ENCODE measurements around the gene USH1G.
"Not testable (repeated sequence)": the region's sequence is repeated elsewhere in the genome, so short reads cannot be mapped to it uniquely, and the experiment has no call there.

The USH1G gene

DNA sequence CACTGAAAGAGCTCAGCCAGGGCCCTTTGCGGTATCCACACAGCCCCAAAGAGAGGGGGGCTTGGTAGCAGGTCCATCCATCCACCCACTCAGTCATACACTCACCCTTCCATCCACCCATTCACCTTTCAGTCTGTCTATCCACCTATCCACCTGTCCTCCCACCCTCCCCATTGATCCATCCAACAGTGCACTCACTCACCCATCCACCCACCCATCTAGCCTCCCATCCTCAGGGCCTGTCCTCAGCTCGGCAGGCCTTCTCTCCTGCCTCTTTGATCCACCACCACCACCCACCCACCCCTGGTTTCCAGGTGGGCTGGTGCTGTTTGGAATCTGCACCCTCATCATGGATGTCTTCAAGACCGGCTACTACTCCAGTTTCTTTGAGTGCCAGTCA is 2.2 kb upstream of the USH1G start:
- DNase-seq: no peak

DNA sequence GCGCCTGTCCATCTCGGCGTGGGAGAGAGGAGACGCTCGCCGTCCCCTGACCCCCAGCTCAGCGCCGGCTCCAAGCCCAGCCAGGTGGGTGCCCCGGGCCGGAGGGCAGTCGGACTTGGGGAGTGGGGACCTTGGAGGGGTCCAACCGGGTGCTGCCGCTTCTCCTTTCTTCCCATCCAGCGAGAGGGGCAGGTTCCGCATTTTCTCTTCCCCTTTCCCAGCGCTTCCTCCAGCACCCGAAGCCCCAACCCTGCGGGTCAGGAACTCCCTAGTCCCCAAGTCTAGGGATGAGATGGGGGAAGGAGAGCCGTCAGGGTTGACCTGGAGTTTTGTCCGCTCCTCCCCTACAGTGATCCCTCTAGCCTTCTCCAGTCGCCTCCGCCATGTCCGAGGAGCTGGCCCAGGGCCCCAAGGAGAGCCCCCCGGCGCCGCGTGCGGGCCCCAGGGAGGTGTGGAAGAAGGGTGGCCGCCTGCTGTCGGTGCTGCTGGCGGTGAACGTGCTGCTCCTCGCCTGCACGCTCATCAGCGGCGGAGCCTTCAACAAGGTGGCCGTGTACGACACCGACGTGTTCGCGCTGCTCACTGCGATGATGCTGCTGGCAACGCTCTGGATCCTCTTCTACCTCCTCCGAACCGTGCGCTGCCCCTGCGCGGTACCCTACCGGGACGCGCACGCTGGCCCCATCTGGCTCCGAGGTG is 1.3 kb upstream of the USH1G start, which contains the start of gene OTOP2:
OTOP2 (plus strand) TSS at position 24 of the 699 bp plus-strand sequence; CDS start at position 384, 360 bp downstream.
- no peak for DNase-seq

DNA sequence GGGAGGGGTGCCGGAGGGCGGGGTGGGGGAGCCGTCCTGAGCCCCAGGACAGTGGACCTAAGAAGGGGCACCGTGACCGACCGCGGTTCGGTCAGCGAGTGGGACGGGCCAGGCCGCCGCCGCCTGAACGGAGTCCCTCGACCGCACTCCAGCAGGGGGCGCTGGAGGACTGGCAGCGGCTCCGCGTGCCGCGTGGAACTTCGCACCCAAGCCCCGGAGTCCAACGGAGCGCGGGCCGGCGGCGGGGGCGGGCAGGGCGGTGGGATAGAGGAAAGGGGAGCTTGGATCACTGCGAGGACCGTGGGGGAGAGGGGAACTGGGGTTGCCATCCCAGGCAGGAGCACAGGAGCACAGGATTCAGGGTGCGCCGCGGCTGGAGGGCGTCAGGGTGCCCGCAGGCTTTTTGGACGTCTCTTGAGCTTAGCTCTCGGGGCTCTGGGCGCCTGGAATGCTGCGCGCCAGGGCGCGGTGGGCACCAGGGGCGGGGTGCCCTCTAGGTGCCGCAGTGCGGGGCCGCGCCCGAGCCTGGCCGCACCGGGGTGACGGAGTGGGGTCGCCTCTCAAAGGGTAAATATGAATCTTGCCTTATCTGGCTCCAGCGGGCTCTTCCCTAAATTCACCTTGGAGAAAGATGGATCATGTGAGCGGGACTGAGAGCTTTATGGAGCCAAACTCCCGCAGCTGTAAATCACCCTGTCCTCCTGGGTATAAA is 639 bp upstream of the USH1G start:
- peak; percentile 13 to 74 for DNase-seq

DNA sequence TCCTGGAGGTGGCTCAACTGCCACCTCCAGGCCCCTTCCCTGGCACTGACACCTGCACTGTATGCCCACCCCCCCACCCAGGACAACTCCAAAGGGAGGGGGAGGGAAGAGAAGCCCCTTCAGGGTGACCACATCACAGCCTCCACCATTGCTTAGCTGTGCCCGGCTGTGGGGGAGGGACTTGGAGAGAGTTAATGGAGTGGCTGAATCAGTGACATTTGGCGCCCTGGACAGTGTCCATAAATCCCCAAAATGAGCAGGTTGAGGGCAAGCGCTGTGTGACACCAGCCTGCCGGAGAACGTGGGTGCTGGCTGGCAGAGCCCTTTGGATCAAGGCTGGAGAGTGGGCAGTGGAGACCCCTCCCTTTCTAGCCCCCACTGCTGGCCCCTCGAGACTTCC is 883 bp downstream of the USH1G start:
- no peak for DNase-seq

DNA sequence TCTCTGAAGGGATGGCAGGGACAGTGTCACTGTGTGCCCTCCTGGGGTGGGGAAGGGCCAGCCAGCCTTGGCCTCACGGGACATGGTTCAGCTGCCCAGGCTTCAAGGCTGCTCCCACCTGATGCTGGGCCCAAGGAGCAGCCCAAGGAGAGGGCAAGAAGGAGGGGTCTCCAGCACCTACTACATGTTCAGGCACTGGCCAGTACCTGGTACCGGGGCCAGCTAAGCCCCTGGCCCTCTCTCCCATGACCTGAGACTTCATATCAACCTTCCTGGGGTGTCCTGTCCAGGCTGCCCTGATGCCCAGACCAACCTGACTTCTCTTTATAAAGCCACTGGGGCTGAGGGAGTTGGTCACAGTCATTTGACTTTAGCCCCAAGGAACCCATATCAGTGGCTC is 1.3 kb downstream of the USH1G start:
- DNase-seq: no peak

DNA sequence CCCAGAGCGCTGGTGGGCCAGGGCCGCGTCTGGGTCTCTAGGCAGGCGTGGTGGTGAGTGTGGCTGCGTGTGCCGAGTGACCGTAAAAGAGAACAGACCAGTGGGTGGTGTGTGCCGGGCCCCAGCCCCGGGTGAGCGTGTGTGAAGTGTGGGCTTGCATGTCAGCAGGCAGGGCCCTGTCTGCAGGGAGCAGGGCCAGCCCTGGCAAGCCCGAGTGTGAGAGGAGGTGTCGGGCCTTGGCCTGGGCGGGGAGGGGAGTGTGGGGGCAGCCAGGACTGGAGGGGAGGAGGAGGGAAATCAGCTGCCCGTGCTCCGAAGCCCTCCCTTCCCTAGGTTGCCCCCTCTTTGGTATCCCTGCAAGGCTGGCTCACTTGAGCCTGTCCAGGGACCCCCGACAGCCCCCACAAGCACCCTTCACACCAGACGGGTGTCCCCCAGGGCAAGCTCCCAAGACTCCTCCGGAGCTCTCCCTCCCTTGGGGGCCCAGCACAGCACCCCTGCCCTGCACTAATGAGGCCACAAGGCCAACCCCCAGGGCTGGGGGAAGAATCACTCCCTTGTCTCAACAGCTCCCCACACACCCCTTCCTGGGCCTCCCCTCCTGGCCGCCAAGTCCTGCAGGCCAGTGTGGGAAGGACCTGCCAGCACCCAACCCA is 1.9 kb downstream of the USH1G start:
- no peak for DNase-seq

DNA sequence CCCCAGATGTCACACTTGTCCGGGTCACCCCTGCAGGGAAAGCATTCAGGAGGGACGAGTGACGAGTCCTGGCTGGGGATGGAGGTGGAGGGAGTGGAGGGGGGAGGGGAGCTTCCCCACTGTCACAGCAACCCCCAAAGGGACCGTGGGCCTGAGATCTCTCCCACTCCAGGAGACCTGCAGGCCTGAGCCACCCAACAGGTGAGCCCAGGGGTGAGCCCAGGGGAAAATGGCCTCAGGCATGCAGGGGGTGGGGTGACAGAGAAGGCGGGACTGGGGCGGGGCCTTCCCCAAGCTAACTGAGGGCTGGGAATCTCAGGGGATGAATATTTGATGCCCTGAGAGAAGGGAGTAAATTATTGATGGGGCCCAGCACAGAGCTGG is 2.4 kb downstream of the USH1G start:
- DNase-seq: no peak

DNA sequence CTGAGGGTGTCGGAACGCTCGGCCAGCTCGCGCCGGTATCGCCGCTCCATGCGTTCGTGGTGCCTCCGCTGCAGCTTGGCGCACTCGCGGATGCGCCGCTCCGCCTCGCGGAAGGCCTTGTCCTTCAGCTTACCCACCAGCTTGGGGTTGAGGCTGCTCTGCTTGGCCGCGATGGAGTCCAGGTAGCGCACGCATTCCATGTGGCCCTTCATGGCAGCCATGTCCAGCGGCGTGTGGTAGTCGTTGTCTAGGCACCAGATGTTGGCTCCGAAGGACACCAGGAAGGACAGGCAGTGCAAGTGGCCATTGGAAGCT is 2.8 kb downstream of the USH1G start:
- DNase-seq: no peak

DNA sequence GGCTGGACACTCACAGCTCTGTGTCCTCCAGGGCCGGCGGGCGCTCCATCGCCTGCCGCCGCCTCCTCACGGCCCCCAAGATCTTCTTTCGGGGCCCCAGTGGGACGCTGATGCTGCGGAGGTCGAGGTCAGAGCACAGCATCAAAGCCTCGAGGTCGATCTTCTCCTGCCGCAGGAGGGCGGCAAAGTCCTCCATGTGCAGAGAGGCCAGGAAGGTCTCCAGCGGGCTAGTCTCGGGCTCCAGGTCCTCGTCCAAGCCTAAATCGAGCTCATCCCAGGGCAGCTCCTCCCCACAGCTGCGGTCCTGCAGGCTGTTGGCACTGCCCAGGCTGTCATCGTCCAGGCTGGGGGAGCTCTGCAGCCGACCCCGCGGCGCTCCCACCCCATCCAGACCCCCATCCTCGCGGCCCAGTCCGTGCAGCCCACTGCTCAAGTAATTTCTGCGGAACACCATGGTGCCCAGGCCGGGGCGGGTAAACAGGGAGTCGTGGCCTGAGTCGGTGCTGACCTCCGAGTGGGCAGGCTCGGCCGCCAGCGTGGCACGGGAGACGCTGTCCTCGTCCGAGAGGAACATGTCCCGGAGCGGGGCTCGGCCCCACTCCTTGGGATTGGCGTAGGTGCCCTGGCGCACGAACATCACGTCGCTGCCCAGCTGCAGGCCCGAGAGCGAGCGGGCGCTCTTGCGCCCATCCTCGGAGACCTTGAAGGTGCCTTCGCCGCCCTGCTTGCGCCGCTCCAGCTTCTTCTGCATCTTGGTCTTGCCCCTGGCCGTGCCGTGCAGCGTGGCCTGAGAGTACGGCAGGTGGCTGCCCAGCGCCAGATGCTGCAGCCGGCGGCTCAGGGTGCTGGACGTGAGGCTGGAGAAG is 3.4 kb downstream of the USH1G start:
- DNase-seq: no peak

DNA sequence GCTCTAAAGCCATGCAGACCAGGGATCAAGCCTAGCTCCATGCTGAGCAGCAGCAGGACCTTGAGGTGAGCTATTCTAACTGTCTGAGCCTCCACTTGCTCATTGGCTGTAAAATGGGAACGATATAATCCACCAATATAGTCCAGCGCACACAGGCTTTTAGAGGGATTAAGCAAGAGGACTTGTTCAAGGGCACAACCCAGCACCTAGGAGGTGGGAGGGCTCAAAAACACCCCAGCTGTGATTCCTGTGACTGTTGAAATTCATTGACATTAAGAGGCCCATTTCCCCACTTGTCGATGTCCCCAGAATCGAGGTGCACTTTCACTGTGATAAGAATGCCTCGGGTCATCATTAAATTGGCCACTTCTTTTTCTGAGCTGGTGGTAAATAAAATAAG is 4.1 kb downstream of the USH1G start:
- DNase-seq: no peak

DNA sequence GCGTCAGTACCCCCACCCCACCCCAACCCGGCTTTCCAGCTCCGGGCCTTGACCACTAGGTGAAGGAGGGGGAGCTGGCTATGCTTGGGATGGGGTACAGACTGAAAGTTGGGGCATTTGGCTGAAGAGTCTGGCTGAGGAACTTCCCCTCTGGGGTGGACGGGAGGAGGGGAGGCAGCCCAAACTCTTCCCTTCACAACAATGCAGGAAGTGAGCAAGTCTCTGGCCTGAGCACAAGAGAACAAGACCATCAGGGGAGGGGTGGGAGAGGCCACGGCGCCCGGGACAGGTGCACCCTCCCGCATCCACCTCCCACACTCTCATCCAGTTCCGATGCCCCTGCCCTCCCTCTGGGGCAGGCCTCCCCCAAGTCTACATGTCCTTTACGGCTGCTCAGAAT is 5.6 kb downstream of the USH1G start:
- DNase-seq: no peak

DNA sequence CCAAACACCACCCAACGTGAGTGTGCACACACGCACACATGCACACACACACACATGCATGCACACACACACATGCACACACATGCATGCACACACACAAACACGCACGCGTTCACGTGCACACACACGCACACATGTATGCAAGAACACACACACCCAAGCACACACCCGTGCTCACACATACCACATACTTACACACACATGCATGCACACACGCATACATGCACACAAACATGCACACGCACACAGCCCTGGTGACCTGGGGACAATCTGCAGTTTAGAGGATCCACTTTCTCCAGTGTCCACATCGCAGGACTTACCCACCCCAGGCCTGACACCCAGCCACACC is 6.2 kb downstream of the USH1G start:
- no peak for DNase-seq

DNA sequence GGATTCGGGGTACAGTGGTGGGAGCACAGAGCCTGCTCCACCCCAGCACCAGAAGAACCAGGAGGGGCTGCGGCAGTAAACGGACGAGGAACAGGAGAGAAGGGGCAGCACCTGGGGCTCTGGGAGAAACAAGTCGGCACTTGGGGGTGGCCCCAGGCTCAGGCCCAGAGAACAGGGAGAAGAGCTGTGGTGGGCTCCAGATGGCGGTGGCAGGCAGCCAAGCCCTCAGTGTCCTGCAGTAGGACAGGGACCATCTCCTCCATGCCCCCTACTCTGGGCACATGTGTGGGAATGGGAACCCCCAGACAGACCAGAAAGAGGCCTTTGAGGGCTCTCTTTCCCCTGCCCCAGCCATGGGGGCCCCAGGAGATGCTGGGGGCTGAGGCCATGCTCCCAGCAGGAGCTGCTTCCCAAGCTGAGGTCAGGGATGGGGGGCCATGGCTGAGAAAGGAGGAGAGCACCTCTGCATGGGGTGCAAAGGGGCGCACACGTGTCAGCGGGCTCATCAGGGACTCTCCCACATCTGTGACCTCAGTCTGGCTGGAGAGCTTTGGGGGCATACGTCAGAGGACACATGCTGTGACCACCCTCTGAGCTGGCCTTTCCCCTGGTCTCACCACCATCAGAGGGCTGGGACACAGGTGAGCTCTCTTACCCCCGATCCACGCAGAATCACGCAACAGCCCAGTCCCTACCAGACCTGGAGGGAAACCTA is 6.8 kb downstream of the USH1G start:
- no peak for DNase-seq

DNA sequence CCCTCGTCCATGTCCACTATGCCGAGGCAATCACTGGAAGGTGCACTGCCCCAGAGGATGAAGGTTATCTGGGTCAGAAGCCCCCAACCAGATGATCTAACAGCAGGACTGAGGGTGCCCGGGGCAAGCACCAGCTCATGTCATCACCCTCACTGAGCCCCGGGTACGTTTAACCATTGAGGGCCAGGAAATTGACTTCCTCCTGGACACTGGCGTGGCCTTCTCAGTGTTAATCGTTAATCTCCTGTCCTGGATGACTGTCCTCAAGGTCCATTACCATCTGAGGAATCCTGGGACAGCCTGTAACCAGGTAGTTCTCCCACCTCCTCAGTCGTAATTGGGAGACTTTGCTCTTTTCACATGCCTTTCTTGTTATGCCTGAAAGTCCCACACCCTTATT is 11.6 kb downstream of the USH1G start:
- DNase-seq: not testable (repeated sequence)

DNA sequence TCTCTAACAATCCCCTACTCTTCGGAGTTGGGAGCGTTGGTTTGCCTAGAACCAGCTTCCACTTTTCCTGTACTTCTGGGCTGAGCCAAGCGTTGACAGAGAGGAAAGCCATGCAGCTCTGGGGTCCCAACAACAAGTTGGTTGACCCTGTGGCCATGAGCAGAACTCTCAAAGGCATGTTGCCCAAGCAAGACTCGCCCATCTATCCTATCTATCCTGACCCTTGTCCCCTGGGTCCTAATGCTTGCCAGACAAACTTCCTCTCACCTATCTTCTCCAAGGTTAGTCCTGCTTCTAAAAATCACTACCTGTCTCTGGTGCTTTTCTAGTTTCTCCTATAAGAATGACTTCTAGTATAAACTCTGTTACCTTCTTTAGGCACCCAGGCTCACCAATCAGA is 14.0 kb downstream of the USH1G start:
- DNase-seq: not testable (repeated sequence)

DNA sequence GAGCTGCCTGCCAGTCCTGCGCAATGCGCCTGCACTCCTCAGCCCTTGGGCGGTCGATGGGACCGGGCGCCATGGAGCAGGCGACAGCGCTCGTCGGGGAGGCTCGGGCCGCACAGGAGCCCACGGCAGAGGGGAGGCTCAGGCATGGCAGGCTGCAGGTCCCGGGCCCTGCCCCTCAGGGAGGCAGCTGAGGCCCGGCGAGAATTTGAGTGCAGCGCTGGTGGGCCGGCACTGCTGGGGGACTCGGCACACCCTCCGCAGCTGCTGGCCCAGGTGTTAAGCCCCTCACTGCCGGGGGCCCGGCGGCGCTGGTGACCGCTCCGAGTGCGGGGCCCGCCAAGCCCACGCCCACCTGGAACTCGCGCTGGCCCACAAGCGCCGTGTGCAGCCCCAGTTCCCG is 16.0 kb downstream of the USH1G start:
- no peak for DNase-seq

DNA sequence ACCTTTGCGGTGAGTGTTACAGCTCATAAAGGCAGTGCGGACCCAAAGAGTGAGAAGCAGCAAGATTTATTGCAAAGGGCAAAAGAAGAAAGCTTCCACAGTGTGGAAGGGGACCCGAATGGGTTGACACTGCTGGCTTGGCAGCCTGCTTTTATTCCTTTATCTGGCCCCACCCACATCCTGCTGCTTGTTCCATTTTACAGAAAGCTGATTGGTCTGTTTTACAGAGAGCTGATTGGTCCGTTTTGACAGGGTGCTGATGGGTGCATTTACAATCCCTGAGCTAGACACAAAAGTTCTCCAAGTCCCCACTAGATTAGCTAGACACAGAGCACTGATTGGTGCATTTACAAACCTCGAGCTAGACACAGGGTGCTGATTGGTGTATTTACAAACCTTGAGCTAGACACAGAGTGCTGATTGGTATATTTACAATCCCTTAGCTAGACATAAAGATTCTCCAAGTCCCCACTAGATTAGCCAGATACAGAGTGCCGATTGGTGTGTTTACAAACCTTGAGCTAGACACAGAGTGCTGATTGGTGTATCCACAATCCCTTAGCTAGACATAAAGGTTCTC is 16.8 kb downstream of the USH1G start:
- DNase-seq: not testable (repeated sequence)

DNA sequence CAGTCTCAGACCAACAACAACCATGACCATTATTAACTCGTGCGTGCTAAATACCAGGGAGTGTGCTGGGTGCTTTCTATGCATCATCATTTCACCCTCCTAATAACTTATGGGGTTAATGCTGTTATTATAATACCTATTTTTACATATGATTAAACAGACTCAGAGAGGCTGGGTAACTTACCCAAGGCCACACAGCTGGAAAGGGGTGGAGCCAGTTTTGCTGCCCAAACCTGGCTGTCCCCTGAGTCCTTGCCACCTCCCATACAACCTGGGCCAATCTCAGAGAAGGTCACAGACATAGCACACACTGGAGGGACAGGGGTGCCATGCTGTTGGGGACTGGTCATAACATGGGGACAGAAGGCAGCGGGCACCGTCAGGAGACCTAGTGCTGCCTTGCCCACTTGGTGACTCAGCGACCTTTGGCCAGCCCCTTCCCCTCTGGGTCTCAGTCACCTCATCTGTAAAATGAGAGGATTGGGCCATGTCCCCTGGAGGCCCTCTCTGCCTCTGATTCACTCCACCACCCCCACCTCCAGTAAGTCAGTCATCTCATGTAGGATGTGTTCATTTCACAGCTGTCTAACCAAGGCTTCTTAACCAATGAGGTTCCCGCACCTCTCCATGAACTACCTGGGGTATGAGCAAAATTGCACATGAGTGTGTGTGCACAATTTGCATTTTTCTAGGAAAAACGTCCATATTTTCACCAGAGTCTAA is 18.2 kb downstream of the USH1G start:
- DNase-seq: no peak

DNA sequence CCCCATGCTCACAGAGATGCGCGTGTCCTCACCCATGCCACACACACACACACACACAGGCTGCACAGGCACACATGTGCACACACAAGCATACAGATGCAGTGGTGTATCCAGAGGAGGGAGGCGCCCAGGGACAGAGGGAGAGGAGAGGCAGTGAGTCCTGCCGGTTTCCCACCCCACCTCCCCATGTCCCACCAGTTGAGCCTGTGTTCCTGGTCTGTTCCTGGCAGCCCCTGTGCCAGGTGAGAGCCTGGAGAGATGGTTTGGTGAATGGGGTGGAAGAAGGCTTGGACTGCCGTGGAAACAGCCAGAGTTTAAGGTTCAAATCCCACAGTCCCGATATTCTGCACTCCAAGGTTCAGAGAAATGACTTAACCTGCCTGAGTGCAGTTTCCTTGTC is 19.4 kb downstream of the USH1G start:
- no peak for DNase-seq

DNA sequence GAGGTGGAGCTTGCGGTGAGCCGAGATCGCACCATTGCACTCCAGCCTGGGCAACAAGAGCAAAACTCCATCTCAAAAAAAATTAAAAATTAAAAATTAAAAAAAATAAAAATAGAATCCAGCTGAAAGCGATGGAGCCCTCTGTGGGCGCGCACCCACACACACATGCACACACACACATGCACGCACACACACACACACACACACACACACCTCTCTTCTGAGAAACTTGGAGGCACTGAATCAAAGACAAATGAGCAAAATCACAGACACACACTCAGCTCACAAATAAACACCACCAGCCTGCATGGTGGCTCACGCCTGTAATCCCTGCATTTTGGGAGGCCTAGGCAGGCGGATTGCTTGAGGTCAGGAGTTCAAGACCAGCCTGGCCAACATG is 20.0 kb downstream of the USH1G start:
- DNase-seq: no peak

DNA sequence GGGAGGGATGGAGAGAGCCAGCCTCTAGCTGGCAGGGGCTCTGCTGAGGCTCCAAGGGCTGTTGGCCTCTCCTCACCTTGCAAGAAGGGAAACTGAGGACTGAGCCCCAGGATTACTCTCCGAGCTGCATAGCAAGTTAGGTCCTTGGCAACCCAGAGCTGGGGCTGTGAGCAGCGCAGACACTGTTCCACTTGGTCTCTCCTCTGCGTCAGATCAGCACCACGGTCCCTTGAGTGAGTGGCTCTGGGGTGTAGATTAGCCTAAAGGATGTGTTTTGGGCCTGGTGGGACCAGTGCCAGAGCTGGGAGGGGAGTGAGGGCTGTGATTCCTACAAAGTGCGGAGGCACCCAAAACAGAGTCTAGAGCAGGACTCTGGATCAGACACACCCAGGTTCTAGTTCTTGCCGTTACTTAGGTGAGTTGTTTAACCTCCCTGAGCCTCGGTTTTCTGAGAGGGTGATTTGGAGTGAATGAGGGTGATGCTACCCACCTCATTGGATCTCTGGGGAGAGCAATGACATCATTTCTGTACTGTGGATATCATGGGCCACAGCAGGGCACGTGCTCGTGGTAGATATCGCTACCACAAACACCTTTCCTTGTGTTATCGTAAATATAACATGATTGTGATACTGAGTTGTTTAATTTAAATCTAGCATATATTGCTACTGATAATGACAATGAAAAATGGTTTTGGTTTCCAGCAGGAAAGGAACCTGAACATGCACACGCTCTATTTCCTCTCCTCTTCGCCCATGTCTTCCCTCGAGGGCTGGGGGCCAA is 21.5 kb downstream of the USH1G start:
- DNase-seq: no peak

Data from NCI-H446 (cell line).